Right lobe of liver (tissue), 4 donors: Measurements from ENCODE around the gene COL3A1.

Experiments used
- POLR2A ChIP-seq: fragments of 450-650 bp; IDR thresholded peaks from one replicate; pipeline ENCODE4 v1.6.1; 2017; ENCODE audit warnings: antibody characterized with exemption, mild to moderate bottlenecking
- TF ChIP-seq, protein P1 (sequence below), 4 donors: fragments of 200-600 bp in 3 of 4; fragments of 450-650 bp in 1 of 4; IDR thresholded peaks; one replicate each; pipeline versions ENCODE4 v1.5.1 to v1.8.0; 2016 to 2022; ENCODE audit warnings: antibody characterized with exemption in 4 of 4, mild to moderate bottlenecking in 2 of 4
- donor health status: DM: no; HTN: no; CAD: no.
- donor health status: DM: no; HTN: no; CAD: no.
- donor health status: DM: no; HTN: yes; CAD: no.

DNA sequence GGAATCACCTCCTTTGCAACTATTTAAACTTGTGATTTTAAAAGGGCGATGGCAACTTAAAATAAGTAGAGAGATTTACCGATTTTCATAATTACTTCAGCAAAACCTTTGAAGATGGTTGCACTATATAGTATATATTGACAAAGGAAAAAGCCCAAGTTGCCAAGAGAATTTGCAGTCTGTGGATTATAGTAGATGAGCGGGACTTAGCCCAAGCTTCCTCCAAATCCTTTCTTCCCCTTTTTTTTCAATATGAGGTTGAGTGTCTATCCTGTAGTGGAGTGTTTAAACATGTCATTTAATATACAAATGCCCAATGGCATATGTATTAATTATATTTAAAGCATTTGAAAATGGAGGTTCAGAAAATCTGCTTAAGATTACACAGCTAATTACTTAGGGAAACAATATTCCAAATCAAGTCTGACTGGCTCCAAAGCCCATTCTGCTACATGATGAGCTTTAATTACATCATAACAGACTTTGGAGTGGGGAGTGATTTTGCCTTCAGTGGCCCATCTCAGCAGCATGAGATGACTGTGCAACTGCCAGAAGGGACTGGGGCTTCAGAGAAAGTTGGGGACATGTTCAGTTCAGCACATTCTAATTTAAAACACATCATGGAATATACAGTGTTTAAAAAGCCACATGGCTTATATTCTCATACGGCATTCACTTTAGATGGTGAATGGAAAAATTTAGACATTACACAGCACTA lies 73.2 kb downstream of the COL3A1 start:
- TF ChIP-seq, protein P1, sequence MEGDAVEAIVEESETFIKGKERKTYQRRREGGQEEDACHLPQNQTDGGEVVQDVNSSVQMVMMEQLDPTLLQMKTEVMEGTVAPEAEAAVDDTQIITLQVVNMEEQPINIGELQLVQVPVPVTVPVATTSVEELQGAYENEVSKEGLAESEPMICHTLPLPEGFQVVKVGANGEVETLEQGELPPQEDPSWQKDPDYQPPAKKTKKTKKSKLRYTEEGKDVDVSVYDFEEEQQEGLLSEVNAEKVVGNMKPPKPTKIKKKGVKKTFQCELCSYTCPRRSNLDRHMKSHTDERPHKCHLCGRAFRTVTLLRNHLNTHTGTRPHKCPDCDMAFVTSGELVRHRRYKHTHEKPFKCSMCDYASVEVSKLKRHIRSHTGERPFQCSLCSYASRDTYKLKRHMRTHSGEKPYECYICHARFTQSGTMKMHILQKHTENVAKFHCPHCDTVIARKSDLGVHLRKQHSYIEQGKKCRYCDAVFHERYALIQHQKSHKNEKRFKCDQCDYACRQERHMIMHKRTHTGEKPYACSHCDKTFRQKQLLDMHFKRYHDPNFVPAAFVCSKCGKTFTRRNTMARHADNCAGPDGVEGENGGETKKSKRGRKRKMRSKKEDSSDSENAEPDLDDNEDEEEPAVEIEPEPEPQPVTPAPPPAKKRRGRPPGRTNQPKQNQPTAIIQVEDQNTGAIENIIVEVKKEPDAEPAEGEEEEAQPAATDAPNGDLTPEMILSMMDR (IDR thresholded peaks at IDR 0.05): no peak
- TF ChIP-seq POLR2A: no peak
